ENCODE results near the gene LASP1NB.

The LASP1NB gene

DNA sequence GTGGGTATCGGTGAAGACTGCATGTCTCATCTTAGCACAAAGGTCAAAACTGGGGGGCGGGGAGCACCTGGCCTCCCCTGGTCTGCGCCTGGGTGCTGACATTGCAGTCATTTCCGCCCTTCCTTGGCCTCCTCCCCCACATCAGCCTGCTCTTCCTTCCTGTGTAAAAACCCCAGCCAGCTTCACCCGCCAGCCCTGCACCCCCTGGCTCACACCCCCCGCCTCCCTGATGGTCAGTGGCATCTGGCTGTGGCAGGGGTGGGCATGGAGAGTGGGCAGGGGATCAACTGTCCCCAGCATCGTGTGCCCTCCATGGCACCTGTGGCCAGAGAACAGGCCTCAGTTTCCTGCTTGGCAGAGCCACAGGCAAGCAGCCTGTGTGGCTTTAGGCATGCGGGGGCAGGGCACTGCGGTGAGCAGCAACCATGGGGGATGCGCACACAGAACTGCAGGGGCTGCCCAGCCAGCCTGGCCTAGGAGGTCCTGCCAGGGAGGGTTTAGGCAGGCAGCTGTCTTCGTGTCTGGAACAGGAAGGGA, 26.5 kb upstream of the LASP1NB start:
- Histone ChIP-seq H4K8ac (ENCODE audit: low read depth, low read length) (no peak overlapping the region), H3K4me2 (ENCODE audit: insufficient read depth, low read length, poor library complexity, severe bottlenecking) (no peak overlapping the region), H3K9me3 (replicated peaks in 1 of 2; ENCODE audit: control insufficient read depth in 2 of 2, insufficient read depth in 1 of 2, low read depth in 1 of 2, low read length in 2 of 2) (no peaks in the 10 kb centered on the region), H3K18ac (ENCODE audit: low read length) (peak overlapping the region; percentile 20), H3K27ac (replicated peaks; ENCODE audit: low read length) (peak overlapping the region; percentile 8), H3K9ac (ENCODE audit: low read depth, low read length, poor library complexity) (no peak overlapping the region), H3K4me1 (ENCODE audit: control insufficient read depth in 2 of 2, insufficient read depth in 1 of 2, low read depth in 1 of 2, low read length in 2 of 2) (peaks cover 4 to 28% of the 10 kb centered on the region in 2 donors), H2BK5ac (ENCODE audit: low read length) (peak overlapping the region; percentile 35), H2BK12ac (ENCODE audit: low read length) (no peak overlapping the region), H2BK15ac (ENCODE audit: low read length) (no peak overlapping the region), H2AK5ac (ENCODE audit: low read depth, low read length) (no peak overlapping the region), H4K91ac (ENCODE audit: low read depth, low read length, poor library complexity) (no peak overlapping the region), H2AFZ (ENCODE audit: low read length) (no peak overlapping the region), H3K27me3 (ENCODE audit: control insufficient read depth in 3 of 3, insufficient read depth in 3 of 3, low read depth in 1 of 3, low read length in 3 of 3) (no peaks in the 10 kb centered on the region), H3K4me3 (ENCODE audit: low read length in 2 of 2) (no peak overlapping the region), H3K36me3 (replicated peaks in 1 of 2; ENCODE audit: control insufficient read depth in 2 of 2, insufficient read depth in 2 of 2, low read length in 2 of 2) (peaks cover 6 to 72% of the 10 kb centered on the region in 2 donors), H3K14ac (ENCODE audit: low read length) (no peak overlapping the region), H3K79me1 (ENCODE audit: low read depth, low read length) (peaks cover 3% of the 10 kb centered on the region), H3K23ac (ENCODE audit: low read depth, low read length, poor library complexity) (no peak overlapping the region), H3K4ac (ENCODE audit: low read length) (no peak overlapping the region), H2BK120ac (ENCODE audit: low read depth, low read length) (no peak overlapping the region)
- no CpG with 5 or more reads among the region's 11 CpGs for WGBS, 2 donors (ENCODE audit: extremely low coverage in 2 of 2, insufficient read length in 2 of 2, insufficient replicate concordance in 1 of 2)
- no peak for DNase-seq (ENCODE audit: low spot score)

- H4K8ac ChIP-seq (ENCODE audit: low read depth, low read length) = no peak overlapping the region
- H2BK120ac ChIP-seq (ENCODE audit: low read depth, low read length) = no peak overlapping the region
- no peak for DNase-seq (ENCODE audit: low spot score)
- no peak overlapping the region for H3K23ac ChIP-seq (ENCODE audit: low read depth, low read length, poor library complexity)
- peak overlapping the region; percentile 2 for H3K18ac ChIP-seq (ENCODE audit: low read length)
- H3K4me1 ChIP-seq (ENCODE audit: control insufficient read depth in 2 of 2, insufficient read depth in 1 of 2, low read depth in 1 of 2, low read length in 2 of 2) = peaks cover 4 to 28% of the 10 kb centered on the region in 2 donors
- H3K79me1 ChIP-seq (ENCODE audit: low read depth, low read length) = peaks cover 3% of the 10 kb centered on the region
- no peaks in the 10 kb centered on the region for H3K9me3 ChIP-seq (replicated peaks in 1 of 2; ENCODE audit: control insufficient read depth in 2 of 2, insufficient read depth in 1 of 2, low read depth in 1 of 2, low read length in 2 of 2)
- H2BK5ac ChIP-seq (ENCODE audit: low read length) = peak overlapping the region; percentile 35
- no peak overlapping the region for H2AFZ ChIP-seq (ENCODE audit: low read length)
- no peaks in the 10 kb centered on the region for H3K27me3 ChIP-seq (ENCODE audit: control insufficient read depth in 3 of 3, insufficient read depth in 3 of 3, low read depth in 1 of 3, low read length in 3 of 3)
- no peak overlapping the region for H2AK5ac ChIP-seq (ENCODE audit: low read depth, low read length)
- no peak overlapping the region for H3K4ac ChIP-seq (ENCODE audit: low read length)
- H3K4me2 ChIP-seq (ENCODE audit: insufficient read depth, low read length, poor library complexity, severe bottlenecking) = no peak overlapping the region
- H3K36me3 ChIP-seq (replicated peaks in 1 of 2; ENCODE audit: control insufficient read depth in 2 of 2, insufficient read depth in 2 of 2, low read length in 2 of 2) = peaks cover 6 to 72% of the 10 kb centered on the region in 2 donors
- H2BK15ac ChIP-seq (ENCODE audit: low read length) = no peak overlapping the region
- whole genome bisulfite sequencing, 2 donors (ENCODE audit: extremely low coverage in 2 of 2, insufficient read length in 2 of 2, insufficient replicate concordance in 1 of 2) = no CpG with 5 or more reads among the region's 5 CpGs
- H3K14ac ChIP-seq (ENCODE audit: low read length) = no peak overlapping the region
- no peak overlapping the region for H3K4me3 ChIP-seq (ENCODE audit: low read length in 2 of 2)
- H2BK12ac ChIP-seq (ENCODE audit: low read length) = no peak overlapping the region
- H3K9ac ChIP-seq (ENCODE audit: low read depth, low read length, poor library complexity) = no peak overlapping the region
- peak overlapping the region; percentile 8 for H3K27ac ChIP-seq (replicated peaks; ENCODE audit: low read length)
- H4K91ac ChIP-seq (ENCODE audit: low read depth, low read length, poor library complexity) = no peak overlapping the region
Measured at GRCh38 chr17:38899421-38899820, 26.0 kb upstream of the LASP1NB start.

DNA sequence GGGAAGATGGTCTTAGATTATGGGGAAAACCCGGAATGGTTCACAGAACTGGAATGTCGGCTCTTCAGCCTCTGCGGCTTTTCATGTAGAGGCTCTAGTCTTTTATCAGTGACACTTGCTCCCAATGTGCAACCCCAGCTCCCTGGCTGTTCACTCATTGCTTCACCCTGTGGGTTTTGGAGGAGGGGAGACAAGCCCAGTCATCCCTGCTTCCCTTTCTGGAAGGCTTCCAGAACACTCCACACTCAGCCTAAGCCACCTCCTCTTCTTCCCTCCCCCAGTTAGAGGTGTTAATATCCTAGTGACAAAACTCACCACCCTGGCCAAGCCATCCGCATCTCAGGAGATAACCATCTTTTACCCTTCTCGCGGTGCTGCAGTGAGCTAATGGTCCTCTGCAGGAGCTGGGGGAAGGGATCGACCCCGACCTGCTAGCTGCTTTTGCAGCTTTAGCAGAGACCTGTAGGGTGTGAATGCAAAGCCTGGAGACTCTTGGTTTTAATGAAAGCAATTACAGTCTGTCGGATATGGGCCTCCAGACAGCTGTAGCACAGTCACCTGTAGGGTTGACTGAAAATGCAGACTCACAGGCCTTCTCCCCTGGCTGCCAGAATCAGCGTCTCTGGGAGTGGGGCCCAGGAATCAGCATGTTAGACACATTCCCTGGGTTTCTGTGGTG, 24.3 kb upstream of the LASP1NB start:
- Histone ChIP-seq H3K36me3 (replicated peaks in 1 of 2; ENCODE audit: control insufficient read depth in 2 of 2, insufficient read depth in 2 of 2, low read length in 2 of 2) (peaks cover 6 to 67% of the 10 kb centered on the region in 2 donors), H3K9ac (ENCODE audit: low read depth, low read length, poor library complexity) (peak overlapping the region; percentile 18), H3K27ac (replicated peaks; ENCODE audit: low read length) (peak overlapping the region; percentile 57), H3K4me3 (ENCODE audit: low read length in 2 of 2) (no peak overlapping the region), H2AFZ (ENCODE audit: low read length) (no peak overlapping the region), H3K27me3 (ENCODE audit: control insufficient read depth in 3 of 3, insufficient read depth in 3 of 3, low read depth in 1 of 3, low read length in 3 of 3) (no peaks in the 10 kb centered on the region), H3K9me3 (replicated peaks in 1 of 2; ENCODE audit: control insufficient read depth in 2 of 2, insufficient read depth in 1 of 2, low read depth in 1 of 2, low read length in 2 of 2) (no peaks in the 10 kb centered on the region), H2BK5ac (ENCODE audit: low read length) (no peak overlapping the region), H4K91ac (ENCODE audit: low read depth, low read length, poor library complexity) (no peak overlapping the region), H3K79me1 (ENCODE audit: low read depth, low read length) (peaks cover 3% of the 10 kb centered on the region), H3K14ac (ENCODE audit: low read length) (no peak overlapping the region), H3K4me2 (ENCODE audit: insufficient read depth, low read length, poor library complexity, severe bottlenecking) (no peak overlapping the region), H3K23ac (ENCODE audit: low read depth, low read length, poor library complexity) (no peak overlapping the region), H2AK5ac (ENCODE audit: low read depth, low read length) (no peak overlapping the region), H3K4me1 (ENCODE audit: control insufficient read depth in 2 of 2, insufficient read depth in 1 of 2, low read depth in 1 of 2, low read length in 2 of 2) (peaks cover 4 to 24% of the 10 kb centered on the region in 2 donors), H4K8ac (ENCODE audit: low read depth, low read length) (no peak overlapping the region), H3K18ac (ENCODE audit: low read length) (peak overlapping the region; percentile 63), H3K4ac (ENCODE audit: low read length) (no peak overlapping the region), H2BK120ac (ENCODE audit: low read depth, low read length) (no peak overlapping the region), H2BK15ac (ENCODE audit: low read length) (no peak overlapping the region), H2BK12ac (ENCODE audit: low read length) (no peak overlapping the region)
- no CpG with 5 or more reads among the region's 10 CpGs for WGBS, 2 donors (ENCODE audit: extremely low coverage in 2 of 2, insufficient read length in 2 of 2, insufficient replicate concordance in 1 of 2)
- DNase-seq (ENCODE audit: low spot score) = no peak

- Histone ChIP-seq H3K9ac (ENCODE audit: low read depth, low read length, poor library complexity) (no peak overlapping the region), H2AFZ (ENCODE audit: low read length) (no peak overlapping the region)
Measured at GRCh38 chr17:38903404-38903803, 22.0 kb upstream of the LASP1NB start.

More at GRCh38 chr17:38903404-38903803, 22.0 kb upstream of the LASP1NB start:
- H3K27me3 ChIP-seq (ENCODE audit: control insufficient read depth in 3 of 3, insufficient read depth in 3 of 3, low read depth in 1 of 3, low read length in 3 of 3) = no peaks in the 10 kb centered on the region
- H3K27ac ChIP-seq (replicated peaks; ENCODE audit: low read length) = no peak overlapping the region
- no peak overlapping the region for H2BK12ac ChIP-seq (ENCODE audit: low read length)
- DNase-seq (ENCODE audit: low spot score) = no peak
- H3K4me3 ChIP-seq (ENCODE audit: low read length in 2 of 2) = no peak overlapping the region
- WGBS, 2 donors (ENCODE audit: extremely low coverage in 2 of 2, insufficient read length in 2 of 2, insufficient replicate concordance in 1 of 2) = no CpG with 5 or more reads among the region's 6 CpGs
- H2BK5ac ChIP-seq (ENCODE audit: low read length) = no peak overlapping the region
- peaks cover 4 to 15% of the 10 kb centered on the region in 2 donors for H3K4me1 ChIP-seq (ENCODE audit: control insufficient read depth in 2 of 2, insufficient read depth in 1 of 2, low read depth in 1 of 2, low read length in 2 of 2)
- no peak overlapping the region for H3K18ac ChIP-seq (ENCODE audit: low read length)
- no peak overlapping the region for H3K4ac ChIP-seq (ENCODE audit: low read length)
- H4K91ac ChIP-seq (ENCODE audit: low read depth, low read length, poor library complexity) = no peak overlapping the region
- no peak overlapping the region for H4K8ac ChIP-seq (ENCODE audit: low read depth, low read length)
- H3K79me1 ChIP-seq (ENCODE audit: low read depth, low read length) = peaks cover 4% of the 10 kb centered on the region
- no peak overlapping the region for H3K14ac ChIP-seq (ENCODE audit: low read length)
- no peak overlapping the region for H3K23ac ChIP-seq (ENCODE audit: low read depth, low read length, poor library complexity)
- no peak overlapping the region for H3K4me2 ChIP-seq (ENCODE audit: insufficient read depth, low read length, poor library complexity, severe bottlenecking)
- no peak overlapping the region for H2AK5ac ChIP-seq (ENCODE audit: low read depth, low read length)
- H2BK15ac ChIP-seq (ENCODE audit: low read length) = no peak overlapping the region
- H3K36me3 ChIP-seq (replicated peaks in 1 of 2; ENCODE audit: control insufficient read depth in 2 of 2, insufficient read depth in 2 of 2, low read length in 2 of 2) = peaks cover 7 to 64% of the 10 kb centered on the region in 2 donors
- no peaks in the 10 kb centered on the region for H3K9me3 ChIP-seq (replicated peaks in 1 of 2; ENCODE audit: control insufficient read depth in 2 of 2, insufficient read depth in 1 of 2, low read depth in 1 of 2, low read length in 2 of 2)
- H2BK120ac ChIP-seq (ENCODE audit: low read depth, low read length) = no peak overlapping the region

Measured in neuronal stem cell (in vitro differentiated cells).